ENCODE results near the gene LRRC51.

DNA sequence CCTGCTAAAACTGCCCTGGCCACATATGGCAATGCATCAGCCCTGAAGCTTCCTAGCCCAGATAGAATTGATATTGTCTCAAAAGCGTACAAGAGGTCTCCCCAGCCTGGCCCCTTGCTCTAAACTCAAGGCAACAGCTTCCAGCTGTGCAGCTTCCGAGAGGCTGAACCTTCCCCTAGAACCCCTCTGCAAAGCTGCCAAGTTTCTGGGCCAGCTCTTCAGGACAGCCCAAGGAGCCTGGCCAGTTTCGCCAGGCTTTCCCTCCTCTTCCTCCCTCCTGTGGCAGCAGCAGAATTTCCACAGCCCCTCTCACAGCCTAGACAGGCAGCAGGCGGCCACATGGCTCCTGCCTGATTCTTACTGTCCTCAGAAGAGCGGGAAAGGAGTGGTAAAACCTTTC is 34.8 kb upstream of the LRRC51 start:
- TF ChIP-seq, protein P1, sequence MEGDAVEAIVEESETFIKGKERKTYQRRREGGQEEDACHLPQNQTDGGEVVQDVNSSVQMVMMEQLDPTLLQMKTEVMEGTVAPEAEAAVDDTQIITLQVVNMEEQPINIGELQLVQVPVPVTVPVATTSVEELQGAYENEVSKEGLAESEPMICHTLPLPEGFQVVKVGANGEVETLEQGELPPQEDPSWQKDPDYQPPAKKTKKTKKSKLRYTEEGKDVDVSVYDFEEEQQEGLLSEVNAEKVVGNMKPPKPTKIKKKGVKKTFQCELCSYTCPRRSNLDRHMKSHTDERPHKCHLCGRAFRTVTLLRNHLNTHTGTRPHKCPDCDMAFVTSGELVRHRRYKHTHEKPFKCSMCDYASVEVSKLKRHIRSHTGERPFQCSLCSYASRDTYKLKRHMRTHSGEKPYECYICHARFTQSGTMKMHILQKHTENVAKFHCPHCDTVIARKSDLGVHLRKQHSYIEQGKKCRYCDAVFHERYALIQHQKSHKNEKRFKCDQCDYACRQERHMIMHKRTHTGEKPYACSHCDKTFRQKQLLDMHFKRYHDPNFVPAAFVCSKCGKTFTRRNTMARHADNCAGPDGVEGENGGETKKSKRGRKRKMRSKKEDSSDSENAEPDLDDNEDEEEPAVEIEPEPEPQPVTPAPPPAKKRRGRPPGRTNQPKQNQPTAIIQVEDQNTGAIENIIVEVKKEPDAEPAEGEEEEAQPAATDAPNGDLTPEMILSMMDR (conservative IDR thresholded peaks at IDR 0.05 in 1 of 2, IDR thresholded peaks at IDR 0.05 in 1 of 2; ENCODE audit: low read depth in 1 of 2, low read length in 2 of 2) = no peak
- no peak for TF ChIP-seq EZH2 (IDR thresholded peaks at IDR 0.05; ENCODE audit: low read length, missing control alignments)
